Left forelimb (tissue), 1 donor: ENCODE results near the gene ONECUT3.

Source experiments
- DNase-seq: peaks from one replicate; pipeline ENCODE4 v3.0.0-alpha.2; 2018; ENCODE audit warnings: low spot score

ONECUT3 gene

GRCh38 chr19:1739960-1740629, 13.2 kb upstream of the ONECUT3 start:
- DNase-seq, result no peak

DNA sequence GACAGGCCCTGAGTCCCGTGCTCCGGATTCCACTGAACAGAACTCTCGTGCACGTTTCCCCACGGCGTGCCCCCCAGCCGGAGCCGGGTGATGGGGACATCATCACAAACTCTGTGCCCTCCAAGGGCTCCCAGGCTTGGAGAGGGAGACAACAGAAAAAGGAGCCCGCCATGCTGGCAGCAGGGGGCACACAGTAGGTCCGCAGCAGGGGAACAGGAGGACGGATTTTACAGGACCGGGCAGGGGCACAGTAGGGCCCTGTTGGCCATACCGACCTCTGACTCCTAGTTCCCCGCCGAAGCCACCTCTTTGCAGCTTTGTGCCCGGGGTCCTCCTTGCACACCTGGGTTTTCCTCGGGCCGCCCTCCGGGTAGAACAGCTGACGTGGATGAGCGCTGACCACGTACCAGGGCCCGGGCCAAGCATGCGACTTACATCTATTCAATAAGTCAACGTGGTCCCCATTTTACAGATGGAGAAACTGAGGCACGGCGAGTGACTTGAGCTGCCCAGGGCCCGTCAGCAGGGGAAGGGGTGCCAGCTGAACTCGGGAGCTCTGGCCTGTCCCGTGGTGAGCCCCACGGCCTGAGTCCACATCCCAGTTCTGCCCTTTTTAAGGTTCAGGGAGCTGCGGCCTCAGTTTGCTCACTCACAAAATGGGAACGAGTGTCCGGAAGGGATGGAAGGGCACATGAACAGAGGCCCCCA, 10.2 kb upstream of the ONECUT3 start:
- no peak for DNase-seq

DNA sequence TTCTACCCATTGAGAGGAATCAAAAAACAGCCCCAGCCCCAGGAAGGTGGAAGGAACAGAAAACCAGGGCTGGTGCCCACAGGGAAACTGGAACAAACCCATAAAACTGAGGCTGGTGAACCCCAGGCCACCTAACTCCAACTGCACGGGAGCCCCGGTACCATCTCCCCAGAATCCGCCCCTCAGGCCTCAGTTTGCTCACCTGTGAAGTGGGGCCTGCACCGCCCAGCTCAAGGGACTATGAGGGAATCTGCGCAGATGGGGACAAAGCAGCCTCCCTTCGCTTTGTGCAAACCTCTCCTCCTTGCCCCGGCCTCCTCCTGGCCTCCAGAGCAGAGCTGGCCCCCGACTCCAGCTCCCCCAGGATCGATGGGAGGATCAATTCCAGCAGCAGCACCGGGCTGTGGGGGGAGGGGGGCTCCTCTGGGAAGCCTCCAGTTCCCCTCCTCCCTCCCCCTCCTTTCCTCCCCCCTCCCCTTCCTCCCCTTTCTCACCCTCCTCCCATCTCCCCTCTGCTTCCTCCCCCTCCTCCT, 9.1 kb upstream of the ONECUT3 start:
- DNase-seq, result no peak

- no peak for DNase-seq
Measured at GRCh38 chr19:1744822-1745563, 8.3 kb upstream of the ONECUT3 start.

- DNase-seq, result no peak
Measured at GRCh38 chr19:1745589-1746031, 7.7 kb upstream of the ONECUT3 start.

DNA sequence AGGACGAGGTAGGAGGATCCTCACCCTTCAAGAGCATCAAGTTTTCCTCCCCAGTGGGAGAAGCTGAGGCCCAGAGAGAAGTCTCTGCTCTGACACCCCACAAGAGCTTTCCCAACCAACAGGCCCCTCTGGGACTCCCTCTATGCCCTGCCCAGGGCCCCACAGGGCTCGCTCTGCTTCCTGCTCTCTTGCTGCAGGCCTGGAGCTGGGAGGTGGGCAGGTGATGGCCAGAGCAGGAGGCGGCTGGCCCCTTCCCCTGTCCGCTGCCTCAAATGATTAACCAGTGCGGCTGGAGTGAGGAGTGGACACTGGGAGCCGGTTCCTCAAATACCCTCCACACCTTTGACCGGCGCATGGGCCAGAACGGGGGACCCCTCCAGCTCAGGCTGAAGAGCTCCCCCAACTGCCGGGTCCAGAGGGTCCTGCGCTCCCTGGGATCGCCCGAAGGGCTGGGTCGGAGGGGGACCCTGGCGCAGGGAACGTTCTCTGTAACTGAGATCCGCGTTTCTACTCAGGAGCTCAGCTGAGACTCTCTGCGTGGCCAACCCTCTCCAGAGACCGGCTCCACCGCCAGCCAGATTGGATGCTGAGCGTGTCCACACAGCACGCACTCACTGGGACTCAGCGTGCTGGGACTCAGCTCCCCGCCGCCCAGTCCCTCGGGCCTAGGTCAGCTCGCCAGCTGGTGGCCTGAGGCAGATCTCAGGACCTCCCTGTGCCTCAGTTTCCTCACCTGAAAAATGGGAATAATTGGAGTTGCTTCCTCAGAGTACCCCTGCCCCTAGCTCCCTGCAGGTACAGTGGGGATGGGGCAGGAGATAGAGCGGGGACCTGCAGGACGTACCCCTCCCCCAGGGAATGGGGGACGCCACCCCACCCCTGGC, 6.7 kb upstream of the ONECUT3 start:
- DNase-seq, result no peak

DNA sequence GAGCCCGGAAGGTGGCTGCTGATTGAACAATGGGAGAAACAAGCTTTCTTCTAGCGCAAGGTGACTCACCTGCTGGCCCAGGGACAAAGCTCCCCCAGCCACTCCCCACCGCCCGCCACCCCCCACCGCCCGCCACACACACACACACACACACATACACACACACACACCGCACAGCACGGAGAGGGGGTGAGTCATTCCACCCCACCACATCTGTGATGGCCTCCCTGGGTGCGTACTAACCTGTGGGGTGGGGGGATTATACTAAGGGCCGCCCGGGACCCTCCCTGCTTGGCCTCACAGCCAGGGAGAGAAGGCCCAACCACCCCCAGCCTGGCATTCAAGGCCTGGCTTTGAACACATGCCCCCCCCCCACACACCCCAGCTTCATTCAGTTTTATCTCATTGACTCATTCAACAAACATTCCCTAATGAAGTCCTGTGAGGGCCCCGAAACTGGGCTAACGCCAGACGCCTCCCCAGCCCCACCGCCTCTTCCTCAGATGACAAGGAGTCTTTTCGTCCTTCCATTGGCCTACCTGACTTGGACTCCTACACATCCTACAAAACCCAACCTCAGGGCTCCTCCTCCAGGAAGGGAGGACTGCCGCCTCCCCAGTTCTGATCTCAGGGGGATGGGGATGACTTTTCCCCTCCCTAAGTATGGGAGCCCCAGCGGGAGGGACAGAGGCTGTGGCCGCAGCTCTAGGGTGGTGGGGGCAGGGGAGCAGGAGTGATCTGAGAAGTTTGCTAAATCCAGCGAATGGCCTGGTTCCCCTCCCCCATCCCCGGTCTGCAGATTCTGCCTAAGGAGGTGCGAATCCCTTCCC, 5.8 kb upstream of the ONECUT3 start:
- no peak for DNase-seq

- DNase-seq, result no peak
Measured at GRCh38 chr19:1748115-1748872, 5.0 kb upstream of the ONECUT3 start.

GRCh38 chr19:1748873-1749341, 4.4 kb upstream of the ONECUT3 start:
- DNase-seq, result no peak

DNA sequence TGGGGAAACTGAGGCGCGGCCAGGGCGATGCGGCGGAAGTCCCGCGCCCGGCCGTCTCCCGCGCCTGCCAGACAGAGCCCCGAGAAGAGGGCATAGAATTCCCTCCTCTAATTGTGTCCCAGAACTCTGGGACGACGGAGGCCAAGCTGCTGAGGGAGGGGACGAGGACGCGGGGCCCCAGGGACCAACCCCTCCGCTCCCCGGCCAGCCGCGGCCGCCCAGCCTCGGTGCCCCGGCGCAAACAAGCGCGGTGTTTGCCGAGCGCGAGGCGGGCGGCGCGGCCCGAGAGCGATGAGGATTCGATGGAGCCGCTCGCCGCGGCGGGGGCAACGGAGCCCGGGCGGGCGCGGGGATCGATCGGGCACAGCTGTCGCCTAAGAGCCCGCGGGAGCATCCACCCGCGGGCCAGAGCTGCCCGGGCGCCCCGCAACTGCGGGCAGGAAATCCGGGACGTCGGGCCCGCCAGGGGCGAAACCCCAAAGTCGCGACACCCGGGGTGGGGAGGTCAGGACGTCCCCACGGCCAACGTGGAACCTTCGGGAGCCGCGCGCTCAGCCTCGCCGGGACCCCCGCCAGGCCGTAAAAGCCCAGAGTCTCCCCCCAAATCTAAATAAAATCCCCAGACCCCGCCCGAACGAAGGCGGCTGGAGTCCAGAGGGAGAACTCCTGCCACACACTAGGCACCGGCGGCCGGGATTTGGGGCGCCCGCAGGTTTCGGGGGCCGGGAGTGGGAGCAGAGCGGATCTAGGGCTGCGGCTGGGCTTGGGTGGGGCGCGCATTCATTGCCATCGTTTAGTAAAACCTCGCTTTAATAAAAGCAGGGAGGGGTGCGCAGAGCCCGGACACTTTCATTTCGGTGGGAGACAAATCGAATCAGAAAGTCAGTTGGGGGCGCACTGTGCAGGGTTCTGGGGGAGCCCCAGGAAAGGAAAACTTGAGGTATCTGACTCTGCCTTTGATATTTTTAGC, 3.6 kb upstream of the ONECUT3 start:
- no peak for DNase-seq

DNA sequence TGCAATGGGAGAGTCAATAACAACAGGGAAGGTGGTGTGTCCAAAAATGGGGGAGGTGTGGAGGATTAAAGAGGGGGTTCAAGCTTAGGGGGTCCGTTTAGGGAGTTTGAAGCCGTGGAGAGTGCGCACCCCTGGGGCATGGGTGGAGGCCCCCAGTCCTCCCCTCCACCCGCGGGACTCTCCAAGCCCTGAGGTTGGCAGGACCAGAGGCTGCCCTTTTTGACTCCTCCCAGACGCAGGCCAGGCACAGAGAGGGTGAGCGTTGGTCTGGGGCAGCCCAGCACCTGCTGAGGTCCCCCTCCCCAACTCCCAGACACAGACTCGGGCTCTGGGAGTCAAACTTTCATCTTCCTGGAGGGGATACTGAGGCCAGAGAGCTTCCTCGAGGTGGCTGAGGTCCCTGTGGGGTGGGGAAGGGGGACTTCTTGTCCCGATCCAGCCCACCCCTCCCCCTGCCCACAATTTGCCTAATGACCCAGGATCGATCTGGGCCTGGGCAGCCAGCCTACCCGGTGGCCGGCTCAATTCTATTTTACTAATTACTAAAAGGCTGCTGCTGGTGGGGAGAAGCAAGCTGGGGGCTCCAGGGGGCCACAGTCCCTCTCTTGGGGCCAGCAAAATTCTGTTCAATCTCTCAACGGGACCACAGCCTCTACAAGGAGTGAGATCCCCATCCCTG, 2.8 kb upstream of the ONECUT3 start:
- no peak for DNase-seq

DNA sequence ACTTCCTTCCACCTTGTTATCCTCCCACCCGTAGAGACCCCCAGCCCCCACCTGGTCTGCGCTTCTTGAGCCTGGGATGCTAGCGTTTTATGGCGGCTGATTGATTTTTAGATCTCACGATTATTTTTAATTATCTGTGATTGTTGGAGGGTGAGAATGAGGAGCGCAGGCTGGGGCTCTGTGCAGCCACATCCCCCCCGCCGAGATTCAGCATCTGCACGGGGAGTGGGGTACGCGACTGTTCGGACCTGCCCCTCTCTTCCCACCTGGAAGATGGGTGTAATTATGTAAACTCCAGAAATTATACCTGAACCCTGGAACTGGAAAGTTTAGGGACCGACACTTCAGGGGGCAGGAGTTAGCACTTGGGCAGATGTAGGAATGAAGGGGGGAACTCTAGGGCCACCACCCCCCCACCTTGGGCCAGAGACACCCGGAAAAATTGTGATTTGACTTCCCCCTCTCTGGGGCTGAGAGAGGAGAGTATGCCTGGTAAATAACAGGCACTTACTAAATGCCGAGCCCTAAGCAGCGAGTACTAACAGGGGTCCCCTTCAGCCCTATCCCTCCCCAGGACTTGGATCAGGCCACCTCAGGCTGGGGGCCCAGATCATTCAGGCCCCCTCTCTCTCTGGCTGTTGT, 1.8 kb upstream of the ONECUT3 start:
- DNase-seq, result no peak

DNA sequence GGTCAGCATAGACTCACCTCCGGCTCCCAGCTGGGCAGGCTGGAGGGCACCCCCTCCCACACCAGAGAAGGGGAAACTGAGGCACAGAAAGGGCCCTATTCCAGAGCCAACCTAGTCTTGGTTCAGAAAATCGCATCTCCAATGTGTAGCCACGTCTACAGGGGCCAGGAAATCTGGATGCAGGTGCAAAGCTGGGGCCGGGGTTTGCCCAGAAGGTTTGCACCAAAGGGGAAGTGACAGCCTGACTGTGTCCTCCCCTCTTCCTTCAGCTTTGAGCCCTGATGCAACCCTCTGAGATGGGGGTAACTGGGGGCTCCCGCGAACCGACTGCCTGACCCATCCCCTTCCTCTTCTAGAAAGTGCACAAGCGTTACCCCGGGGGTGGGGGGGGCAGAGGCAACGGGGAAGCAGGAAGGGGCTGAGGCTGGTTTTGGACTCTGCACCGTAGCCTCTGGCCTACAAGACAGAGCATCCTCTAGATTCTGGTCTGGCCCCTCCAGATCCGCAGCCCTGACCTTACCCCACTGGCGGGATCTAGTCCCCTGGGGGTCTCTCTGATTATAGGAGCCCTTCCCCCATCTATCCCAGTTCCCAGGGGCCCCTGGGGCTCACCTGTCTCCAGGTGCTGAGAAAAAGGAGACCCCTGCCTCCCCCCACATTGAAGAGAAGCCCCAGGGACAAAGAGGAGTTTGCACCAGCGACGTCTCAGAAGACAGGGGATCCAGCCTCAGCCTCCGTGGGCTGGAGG, 1.1 kb upstream of the ONECUT3 start:
- DNase-seq, result no peak

DNA sequence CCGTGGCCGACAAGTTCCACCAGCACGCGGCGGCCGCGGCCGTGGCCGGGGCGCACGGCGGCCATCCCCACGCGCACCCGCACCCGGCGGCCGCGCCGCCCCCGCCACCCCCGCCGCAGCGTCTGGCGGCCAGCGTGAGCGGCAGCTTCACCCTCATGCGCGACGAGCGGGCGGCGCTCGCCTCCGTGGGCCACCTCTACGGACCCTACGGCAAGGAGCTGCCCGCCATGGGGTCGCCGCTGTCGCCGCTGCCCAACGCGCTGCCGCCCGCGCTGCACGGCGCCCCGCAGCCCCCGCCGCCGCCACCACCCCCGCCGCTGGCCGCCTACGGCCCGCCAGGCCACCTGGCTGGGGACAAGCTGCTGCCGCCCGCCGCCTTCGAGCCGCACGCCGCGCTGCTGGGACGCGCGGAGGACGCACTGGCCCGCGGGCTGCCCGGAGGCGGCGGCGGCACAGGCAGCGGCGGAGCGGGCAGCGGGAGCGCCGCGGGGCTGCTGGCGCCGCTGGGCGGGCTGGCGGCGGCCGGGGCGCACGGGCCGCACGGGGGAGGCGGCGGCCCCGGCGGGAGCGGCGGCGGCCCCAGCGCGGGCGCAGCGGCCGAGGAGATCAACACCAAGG, 821 bp downstream of the ONECUT3 start:
- no peak for DNase-seq

DNA sequence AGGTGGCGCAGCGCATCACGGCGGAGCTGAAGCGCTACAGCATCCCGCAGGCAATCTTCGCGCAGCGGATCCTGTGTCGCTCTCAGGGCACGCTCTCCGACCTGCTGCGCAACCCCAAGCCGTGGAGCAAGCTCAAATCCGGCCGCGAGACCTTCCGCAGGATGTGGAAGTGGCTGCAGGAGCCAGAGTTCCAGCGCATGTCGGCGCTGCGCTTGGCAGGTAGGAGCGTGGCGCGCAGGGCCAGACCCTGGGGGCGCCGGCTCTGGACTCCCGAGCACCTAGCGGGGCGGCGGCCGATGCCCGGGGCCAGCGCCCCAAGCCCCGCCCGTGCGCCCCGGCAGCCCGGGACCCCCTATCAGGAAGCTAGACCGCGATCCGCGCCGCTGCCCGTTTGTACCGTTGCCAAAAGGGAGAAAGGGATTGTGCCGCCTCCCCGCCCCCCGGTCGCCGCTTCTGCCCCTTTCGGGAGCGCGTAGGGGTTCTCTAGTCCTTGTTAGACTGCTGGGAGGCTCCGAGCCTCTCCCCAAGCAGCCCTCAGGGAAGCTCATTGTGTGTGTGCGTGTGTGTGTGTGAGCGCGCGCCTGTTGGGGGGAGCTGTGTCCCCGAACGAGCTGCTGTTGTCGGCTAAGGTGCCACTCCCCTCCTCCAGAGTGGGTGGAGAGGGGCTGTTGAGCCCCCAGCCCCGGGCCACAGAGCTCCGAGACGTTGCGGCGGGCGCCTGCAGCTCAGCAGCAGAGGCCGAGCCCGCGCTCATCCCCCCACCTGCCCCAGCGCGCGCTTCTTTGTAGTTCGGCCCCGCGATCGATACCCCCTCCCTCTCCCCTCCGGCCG, 1.5 kb downstream of the ONECUT3 start:
- no peak for DNase-seq
